ENCODE data around the gene BTBD18. TPM values are rescaled to one million over a fixed set of nuclear protein-coding genes. Genes with fewer than 3 reads are reported as not detected.

BTBD18 gene
- total and polyA plus RNA-seq, 7 donors, result 0.03 TPM; not detected in 6

DNA sequence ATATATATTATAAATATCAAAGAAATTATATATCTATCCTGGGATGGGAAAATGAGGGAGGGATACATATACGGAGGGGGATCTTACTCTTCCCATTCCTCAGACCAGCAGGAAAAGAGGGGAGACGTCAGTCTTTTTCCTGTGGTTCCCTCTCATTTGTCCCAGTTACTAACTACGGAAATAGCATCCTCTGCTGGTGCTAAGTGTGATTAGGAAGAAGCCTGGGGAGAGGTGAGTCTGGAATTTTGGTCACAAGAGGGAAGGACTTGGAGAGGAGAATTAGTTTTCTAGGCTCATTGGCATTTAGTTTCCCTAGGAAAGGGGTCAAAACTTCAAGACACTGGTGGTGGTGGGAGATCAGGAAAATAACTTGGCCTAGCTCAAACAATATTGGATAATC, 51.2 kb downstream of the BTBD18 start:
- H3K9me3 ChIP-seq, result no peaks in the 10 kb centered on the region
- no peaks in the 10 kb centered on the region for H3K27me3 ChIP-seq
- intact Hi-C loops (cut with DNase I), result no loop called here
- H3K36me3 ChIP-seq, result peaks cover 27 to 92% (median 58%) of the 10 kb centered on the region in 4 donors
- no peak overlapping the region for H3K4me3 ChIP-seq
- no peaks in the 10 kb centered on the region for H3K4me1 ChIP-seq
- 77 to 83% methylated on average over 3 of the region's 3 CpGs for WGBS, 2 donors
- no peak for DNase-seq
- H3K27ac ChIP-seq, result no peak overlapping the region
- TF ChIP-seq POLR2A (IDR thresholded peaks at IDR 0.05) (no peak), POLR2AphosphoS5 (IDR thresholded peaks at IDR 0.05) (no peak), EP300 (IDR thresholded peaks at IDR 0.05) (no peak)
- TF ChIP-seq, protein P1, sequence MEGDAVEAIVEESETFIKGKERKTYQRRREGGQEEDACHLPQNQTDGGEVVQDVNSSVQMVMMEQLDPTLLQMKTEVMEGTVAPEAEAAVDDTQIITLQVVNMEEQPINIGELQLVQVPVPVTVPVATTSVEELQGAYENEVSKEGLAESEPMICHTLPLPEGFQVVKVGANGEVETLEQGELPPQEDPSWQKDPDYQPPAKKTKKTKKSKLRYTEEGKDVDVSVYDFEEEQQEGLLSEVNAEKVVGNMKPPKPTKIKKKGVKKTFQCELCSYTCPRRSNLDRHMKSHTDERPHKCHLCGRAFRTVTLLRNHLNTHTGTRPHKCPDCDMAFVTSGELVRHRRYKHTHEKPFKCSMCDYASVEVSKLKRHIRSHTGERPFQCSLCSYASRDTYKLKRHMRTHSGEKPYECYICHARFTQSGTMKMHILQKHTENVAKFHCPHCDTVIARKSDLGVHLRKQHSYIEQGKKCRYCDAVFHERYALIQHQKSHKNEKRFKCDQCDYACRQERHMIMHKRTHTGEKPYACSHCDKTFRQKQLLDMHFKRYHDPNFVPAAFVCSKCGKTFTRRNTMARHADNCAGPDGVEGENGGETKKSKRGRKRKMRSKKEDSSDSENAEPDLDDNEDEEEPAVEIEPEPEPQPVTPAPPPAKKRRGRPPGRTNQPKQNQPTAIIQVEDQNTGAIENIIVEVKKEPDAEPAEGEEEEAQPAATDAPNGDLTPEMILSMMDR (IDR thresholded peaks at IDR 0.05), result no peak

DNA sequence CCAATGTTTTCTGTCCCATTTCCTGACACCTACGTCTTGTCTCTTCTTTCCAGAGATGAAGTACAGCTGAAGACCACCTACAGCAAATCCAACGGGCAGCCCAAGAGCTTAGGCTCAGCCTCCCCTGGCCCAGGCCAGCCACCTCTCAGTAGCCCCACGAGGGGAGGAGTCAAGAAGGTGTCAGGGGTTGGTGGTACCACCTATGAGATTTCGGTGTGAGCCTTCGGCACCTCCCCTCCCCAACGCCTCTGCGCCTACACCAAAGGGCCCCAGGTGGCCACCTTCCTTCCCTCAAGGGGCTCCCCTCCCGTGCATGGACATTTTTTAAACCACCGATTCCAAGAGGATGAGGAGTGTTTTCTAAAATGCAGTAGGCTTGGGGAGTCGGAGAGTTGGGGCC, 51.8 kb downstream of the BTBD18 start:
- H3K4me1 ChIP-seq, result no peaks in the 10 kb centered on the region
- no peaks in the 10 kb centered on the region for H3K27me3 ChIP-seq
- no peak for TF ChIP-seq POLR2A (IDR thresholded peaks at IDR 0.05)
- TF ChIP-seq, protein P1 (IDR thresholded peaks at IDR 0.05), result no peak
- TF ChIP-seq EP300 (IDR thresholded peaks at IDR 0.05), result no peak
- no peak for TF ChIP-seq POLR2AphosphoS5 (IDR thresholded peaks at IDR 0.05)
- no peak overlapping the region for H3K4me3 ChIP-seq
- H3K27ac ChIP-seq, result no peak overlapping the region
- H3K9me3 ChIP-seq, result no peaks in the 10 kb centered on the region
- intact Hi-C loops (cut with DNase I), result no loop called here
- DNase-seq, result no peak
- 90 to 92% methylated on average over 10 of the region's 10 CpGs for WGBS, 2 donors
- H3K36me3 ChIP-seq, result peaks cover 33 to 94% (median 61%) of the 10 kb centered on the region in 4 donors

DNA sequence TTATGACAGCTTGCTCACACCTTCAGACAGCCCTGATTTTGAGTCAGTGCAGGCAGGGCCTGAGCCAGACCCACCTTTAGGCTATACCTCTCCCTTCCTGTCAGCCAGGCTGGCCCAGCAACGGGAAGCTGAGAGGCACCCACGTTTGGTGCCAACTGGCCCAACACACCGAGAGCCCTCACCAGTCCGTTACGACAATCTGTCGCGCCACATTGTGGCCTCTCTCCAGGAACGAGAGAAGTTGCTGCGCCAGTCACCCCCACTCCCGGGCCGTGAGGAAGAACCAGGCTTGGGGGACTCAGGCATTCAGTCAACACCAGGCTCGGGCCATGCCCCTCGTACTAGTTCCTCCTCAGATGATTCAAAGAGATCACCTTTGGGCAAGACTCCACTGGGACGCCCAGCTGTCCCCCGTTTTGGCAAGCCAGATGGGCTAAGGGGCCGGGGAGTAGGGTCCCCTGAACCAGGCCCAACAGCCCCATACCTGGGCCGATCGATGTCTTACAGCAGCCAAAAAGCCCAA, 52.7 kb downstream of the BTBD18 start:
- WGBS, 2 donors, result 92 to 95% methylated on average over 18 of the region's 18 CpGs

More for the DNA sequence above, 52.7 kb downstream of the BTBD18 start:
- Histone ChIP-seq H3K4me1 (no peaks in the 10 kb centered on the region), H3K4me3 (no peak overlapping the region), H3K27me3 (no peaks in the 10 kb centered on the region), H3K27ac (no peak overlapping the region), H3K36me3 (peaks cover 42 to 94% (median 63%) of the 10 kb centered on the region in 4 donors), H3K9me3 (no peaks in the 10 kb centered on the region)
- DNase-seq, result no peak
- intact Hi-C loops (cut with DNase I), result no loop called here
- TF ChIP-seq EP300 (IDR thresholded peaks at IDR 0.05), result no peak

Small RNA genes within 50 kb of the gene (small RNA-seq; reads per million reads assigned to genes)
- gene AP001931.1 (0 reads per million in 3 donors), gene TMX2-CTNND1 (0 reads per million in 3 donors)

Other genes starting within 250 kb of the BTBD18 start
- 10 to 100 TPM; 19.1 to 32.4 (median 27.4) TPM for gene SLC43A1, start 236.1 kb downstream of the BTBD18 start, total RNA-seq
- gene SLC43A1, start 236.1 kb downstream of the BTBD18 start, polyA plus RNA-seq, result 10 to 100 TPM in 1 of 3 donors, 1 to 10 TPM in 1, under 1 TPM in 1; 0.92 to 14.3 (median 5.4) TPM
- 10 to 100 TPM; 22.4 to 59.7 (median 33.0) TPM for gene TIMM10, start 221.1 kb downstream of the BTBD18 start, total RNA-seq
- 10 to 100 TPM; 48.0 to 62.9 (median 52.7) TPM for gene TIMM10, start 221.1 kb downstream of the BTBD18 start, polyA plus RNA-seq
- gene SMTNL1, start 214.2 kb downstream of the BTBD18 start, total RNA-seq, result not detected
- gene SMTNL1, start 214.2 kb downstream of the BTBD18 start, polyA plus RNA-seq, result not detected
- 10 to 100 TPM; 26.5 to 37.8 (median 32.5) TPM for gene UBE2L6, start 184.1 kb downstream of the BTBD18 start, total RNA-seq
- gene UBE2L6, start 184.1 kb downstream of the BTBD18 start, polyA plus RNA-seq, result 100 to 1,000 TPM in 1 of 3 donors, 10 to 100 TPM in 2; 42.6 to 106 (median 62.9) TPM
- 100 to 1,000 TPM; 214 to 397 (median 295) TPM for gene SERPING1, start 154.1 kb downstream of the BTBD18 start, total RNA-seq
- gene SERPING1, start 154.1 kb downstream of the BTBD18 start, polyA plus RNA-seq, result 100 to 1,000 TPM in 1 of 3 donors, 10 to 100 TPM in 2; 24.5 to 147 (median 49.9) TPM
- 1 to 10 TPM; 1.5 to 4.4 (median 2.8) TPM for gene YPEL4, start 101.9 kb downstream of the BTBD18 start, total RNA-seq
- gene YPEL4, start 101.9 kb downstream of the BTBD18 start, polyA plus RNA-seq, result 1 to 10 TPM; 1.2 to 3.0 (median 1.4) TPM
- gene CLP1, start 94.1 kb downstream of the BTBD18 start, total RNA-seq, result 10 to 100 TPM in 3 of 4 donors, 1 to 10 TPM in 1; 3.9 to 23.2 (median 13.7) TPM
- gene CLP1, start 94.1 kb downstream of the BTBD18 start, polyA plus RNA-seq, result 10 to 100 TPM; 12.4 to 16.0 (median 13.2) TPM
- 10 to 100 TPM; 25.3 to 34.3 (median 28.1) TPM for gene ZDHHC5, start 83.7 kb downstream of the BTBD18 start, total RNA-seq
- gene ZDHHC5, start 83.7 kb downstream of the BTBD18 start, polyA plus RNA-seq, result 10 to 100 TPM; 13.6 to 42.5 (median 13.8) TPM
- 10 to 100 TPM in 3 of 4 donors, 1 to 10 TPM in 1; 8.3 to 14.9 (median 12.8) TPM for gene MED19, start 39.6 kb downstream of the BTBD18 start, total RNA-seq
- 10 to 100 TPM; 14.4 to 18.5 (median 16.3) TPM for gene MED19, start 39.6 kb downstream of the BTBD18 start, polyA plus RNA-seq
- 10 to 100 TPM; 29.1 to 47.8 (median 40.7) TPM for gene TMX2, start 39.2 kb downstream of the BTBD18 start, total RNA-seq
- 100 to 1,000 TPM in 1 of 3 donors, 10 to 100 TPM in 2; 25.2 to 136 (median 26.8) TPM for gene TMX2, start 39.2 kb downstream of the BTBD18 start, polyA plus RNA-seq
- 100 to 1,000 TPM; 130 to 188 (median 132) TPM for gene SELENOH, start 10.3 kb downstream of the BTBD18 start, total RNA-seq
- 100 to 1,000 TPM; 149 to 180 (median 156) TPM for gene SELENOH, start 10.3 kb downstream of the BTBD18 start, polyA plus RNA-seq
- gene CTNND1, start 10.0 kb upstream of the BTBD18 start, total RNA-seq, result 100 to 1,000 TPM in 1 of 4 donors, 10 to 100 TPM in 3; 66.0 to 102 (median 86.9) TPM
- 100 to 1,000 TPM in 1 of 3 donors, 10 to 100 TPM in 2; 84.7 to 132 (median 99.9) TPM for gene CTNND1, start 10.0 kb upstream of the BTBD18 start, polyA plus RNA-seq